ENCODE data around the gene MAD2L1BP. TPM values are rescaled to one million over a fixed set of nuclear protein-coding genes. Genes with fewer than 3 reads are reported as not detected.

The MAD2L1BP gene
- total RNA-seq, 2 experiments from 2014 or later, result 30.8 to 43.3 TPM

DNA sequence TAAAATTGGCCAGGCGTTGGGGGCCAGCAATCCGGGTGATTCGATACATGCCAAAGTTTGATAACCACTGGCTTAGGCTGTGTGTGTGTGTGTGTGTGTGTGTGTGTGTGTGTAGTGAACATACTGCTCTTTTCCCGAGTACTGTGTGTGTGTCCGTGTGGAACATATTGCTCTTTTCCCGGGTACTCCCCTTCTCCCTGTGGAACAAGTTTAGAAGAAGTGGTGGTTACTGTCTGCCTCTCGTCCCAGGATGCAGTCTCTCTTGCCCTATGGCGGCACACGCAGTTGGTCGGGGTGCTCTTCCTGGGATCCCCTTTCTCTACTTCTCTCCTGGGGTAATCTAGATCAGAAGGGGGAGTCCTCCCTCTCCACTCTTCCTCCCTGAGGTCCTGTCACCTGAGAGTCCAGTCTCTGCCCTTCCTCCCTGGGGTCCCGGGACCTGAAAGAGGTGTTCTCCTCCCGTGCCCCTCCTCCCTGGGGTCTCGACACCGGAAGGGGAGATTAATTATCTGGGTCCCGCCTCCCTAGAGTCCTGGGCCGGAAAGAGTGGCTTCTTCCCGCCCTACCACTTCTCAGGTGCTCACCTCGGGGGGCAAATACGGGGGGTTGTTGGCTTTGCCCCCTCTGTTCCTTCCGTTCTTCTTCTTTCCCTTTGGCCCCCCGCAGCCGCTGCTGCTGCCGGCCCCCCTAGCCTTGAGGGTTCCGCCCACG, 7.1 kb upstream of the MAD2L1BP start:
- Histone ChIP-seq H3K27ac (ENCODE audit: low read depth, low read length, poor library complexity, severe bottlenecking) (peak overlapping the region; percentile 95), H4K20me1 (ENCODE audit: insufficient read depth, low read length) (no peaks in the 10 kb centered on the region), H3K4me2 (ENCODE audit: low read length) (peak overlapping the region; percentile 81), H3K79me2 (ENCODE audit: insufficient read depth, low read depth, low read length) (peaks cover 19% of the 10 kb centered on the region; the same call in 1 of the 2 replicates), H3K4me3 (ENCODE audit: low read depth, low read length, poor library complexity, severe bottlenecking) (peak overlapping the region; percentile 91), H3K9me2 (ENCODE audit: insufficient read depth, low read length) (no peaks in the 10 kb centered on the region), H3K9me3 (ENCODE audit: low read length) (no peaks in the 10 kb centered on the region), H3K36me3 (ENCODE audit: insufficient read depth, low read length) (peaks cover 39% of the 10 kb centered on the region), H3K4me1 (ENCODE audit: insufficient read depth, low read length, poor library complexity, severe bottlenecking) (peaks cover 40% of the 10 kb centered on the region), H2AFZ (ENCODE audit: low read length) (no peak overlapping the region; the same call in 1 of the 2 replicates)
- DNase-seq (ENCODE audit: low spot score), result peak; percentile 79
- TF ChIP-seq, protein P1, sequence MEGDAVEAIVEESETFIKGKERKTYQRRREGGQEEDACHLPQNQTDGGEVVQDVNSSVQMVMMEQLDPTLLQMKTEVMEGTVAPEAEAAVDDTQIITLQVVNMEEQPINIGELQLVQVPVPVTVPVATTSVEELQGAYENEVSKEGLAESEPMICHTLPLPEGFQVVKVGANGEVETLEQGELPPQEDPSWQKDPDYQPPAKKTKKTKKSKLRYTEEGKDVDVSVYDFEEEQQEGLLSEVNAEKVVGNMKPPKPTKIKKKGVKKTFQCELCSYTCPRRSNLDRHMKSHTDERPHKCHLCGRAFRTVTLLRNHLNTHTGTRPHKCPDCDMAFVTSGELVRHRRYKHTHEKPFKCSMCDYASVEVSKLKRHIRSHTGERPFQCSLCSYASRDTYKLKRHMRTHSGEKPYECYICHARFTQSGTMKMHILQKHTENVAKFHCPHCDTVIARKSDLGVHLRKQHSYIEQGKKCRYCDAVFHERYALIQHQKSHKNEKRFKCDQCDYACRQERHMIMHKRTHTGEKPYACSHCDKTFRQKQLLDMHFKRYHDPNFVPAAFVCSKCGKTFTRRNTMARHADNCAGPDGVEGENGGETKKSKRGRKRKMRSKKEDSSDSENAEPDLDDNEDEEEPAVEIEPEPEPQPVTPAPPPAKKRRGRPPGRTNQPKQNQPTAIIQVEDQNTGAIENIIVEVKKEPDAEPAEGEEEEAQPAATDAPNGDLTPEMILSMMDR (conservative IDR thresholded peaks at IDR 0.05; ENCODE audit: low read length), result no peak
- TF ChIP-seq EZH2phosphoT487 (IDR thresholded peaks at IDR 0.05; ENCODE audit: borderline replicate concordance, low read depth, low read length), result no peak
- intact Hi-C loops (cut with micrococcal nuclease; ENCODE audit: unreplicated experiment), result loop anchor here (1.0 to 2.0 kb wide), 2 partner anchors 52 to 142 kb away; partner anchors contain the start of genes POLH, VEGFA and XPO5
- ChIA-PET POLR2A (interaction anchor here (0.5 to 2.5 kb wide), 8 partner anchors 11 to 251 kb away, joined by 3 to 9 read pairs (median 6); partner anchors contain the start of genes POLR1C and YIPF3), CTCF (ENCODE audit: unreplicated experiment) (no interaction called here)
- BruUV-seq (replicated peaks), result TSS peak; percentile 56

DNA sequence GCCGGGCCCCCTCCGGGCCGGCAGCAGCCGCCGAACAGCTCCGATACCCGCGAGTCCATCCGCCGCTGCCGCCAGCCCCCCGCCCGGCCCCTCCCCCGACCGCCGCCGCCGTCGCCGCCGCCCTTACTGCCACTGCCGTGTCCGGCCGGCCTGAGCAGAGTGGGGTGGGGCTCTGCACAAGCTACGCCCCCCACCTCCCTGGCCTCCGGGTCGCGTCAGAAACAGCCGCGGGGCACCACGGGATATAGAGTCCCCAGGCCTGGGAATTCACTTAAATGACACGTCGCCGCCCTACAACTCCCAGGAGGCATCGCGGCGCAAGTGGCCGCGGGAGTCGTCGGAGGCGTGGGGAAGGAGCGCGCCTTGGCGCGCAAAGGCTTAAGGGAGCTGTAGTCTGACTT, 6.5 kb upstream of the MAD2L1BP start, which contains the start of gene GTPBP2:
TSS of gene GTPBP2 (minus strand) at position 161 of the 401 bp plus-strand sequence. CDS start at position 59, 102 bp downstream.
- H3K36me3 ChIP-seq (ENCODE audit: insufficient read depth, low read length), result peaks cover 33% of the 10 kb centered on the region
- intact Hi-C loops (cut with micrococcal nuclease; ENCODE audit: unreplicated experiment), result loop anchor here (1.0 to 2.0 kb wide), 2 partner anchors 53 to 142 kb away; partner anchors contain the start of genes POLH, VEGFA and XPO5
- H3K79me2 ChIP-seq (ENCODE audit: insufficient read depth, low read depth, low read length), result peaks cover 19% of the 10 kb centered on the region; the same call in 1 of the 2 replicates
- H2AFZ ChIP-seq (ENCODE audit: low read length), result peak within 1 kb of the TSS; percentile 71; the same call in 1 of the 2 replicates
- ChIA-PET CTCF (ENCODE audit: unreplicated experiment) (no interaction called here), POLR2A (interaction anchor here (0.5 to 2.5 kb wide), 21 partner anchors 8 to 252 kb away, joined by 3 to 9 read pairs (median 4); partner anchors contain the start of genes ABCC10, POLR1C, VEGFA and YIPF3)
- TF ChIP-seq, protein P1 (conservative IDR thresholded peaks at IDR 0.05; ENCODE audit: low read length), result no peak
- no peak for TF ChIP-seq EZH2phosphoT487 (IDR thresholded peaks at IDR 0.05; ENCODE audit: borderline replicate concordance, low read depth, low read length)
- no peaks in the 10 kb centered on the region for H3K9me2 ChIP-seq (ENCODE audit: insufficient read depth, low read length)
- peak; percentile 99 for DNase-seq (ENCODE audit: low spot score)
- peak within 1 kb of the TSS; percentile 95 for H3K27ac ChIP-seq (ENCODE audit: low read depth, low read length, poor library complexity, severe bottlenecking)
- no TSS peak for BruUV-seq (replicated peaks)
- H3K4me3 ChIP-seq (ENCODE audit: low read depth, low read length, poor library complexity, severe bottlenecking), result peak within 1 kb of the TSS; percentile 91
- no peaks in the 10 kb centered on the region for H3K9me3 ChIP-seq (ENCODE audit: low read length)
- no peaks in the 10 kb centered on the region for H4K20me1 ChIP-seq (ENCODE audit: insufficient read depth, low read length)
- peak within 1 kb of the TSS; percentile 92 for H3K4me2 ChIP-seq (ENCODE audit: low read length)
- H3K4me1 ChIP-seq (ENCODE audit: insufficient read depth, low read length, poor library complexity, severe bottlenecking), result peaks cover 46% of the 10 kb centered on the region

Data from OCI-LY7 (cell line).